Panc1 (cell line): ENCODE data around the gene KLK15. TPM values are rescaled to one million over a fixed set of nuclear protein-coding genes. Genes with fewer than 3 reads are reported as not detected.

Experiments used
- ATAC-seq: fragments of 200-7000 bp; cut with Tn5 transposase; 2 replicates; pipeline ENCODE4 v1.9.1; 2020; ENCODE audit warnings: mild to moderate bottlenecking, moderate library complexity
- BruUV-seq: library from RNA; stranded (reverse); fragments of 400-500 nt; replicated peaks from 2 replicates; lab custom pipeline; 2021; lab: Mats Ljungman, UMichigan
- CTCF ChIA-PET: fragments of 300-600 bp; sonication (Branson Sonifier 250); formaldehyde crosslinking; loops from one replicate; lab custom pipeline; 2022; ENCODE audit warnings: antibody characterized with exemption; lab: Charles Lee
- POLR2A ChIA-PET: fragments of 300-600 bp; sonication (Branson Sonifier 250); formaldehyde crosslinking; loops from one replicate; lab custom pipeline; 2022; ENCODE audit warnings: antibody characterized with exemption; lab: Charles Lee
- DNase-seq: peaks from one replicate; pipeline ENCODE4 v3.0.0-alpha.2; 2010; ENCODE audit warnings: low read depth, low spot score
- H3K27ac ChIP-seq: 2 replicates; pipeline ENCODE4 v1.5.1; 2011; ENCODE audit warnings: mild to moderate bottlenecking, low read length, inconsistent platforms
- H3K27me3 ChIP-seq: fragments of 200-500 bp; sonication (Bioruptor generic); 2 replicates; pipeline ENCODE4 v1.6.0; 2014; ENCODE audit warnings: low read length, inconsistent platforms; ENCODE audit not compliant: control insufficient read depth, insufficient read depth
- H3K36me3 ChIP-seq: fragments of 200-500 bp; sonication (Bioruptor generic); 2 replicates; pipeline ENCODE4 v1.5.1; 2014; ENCODE audit warnings: inconsistent platforms, mild to moderate bottlenecking, low read length, moderate library complexity; ENCODE audit not compliant: control insufficient read depth, insufficient read depth
- H3K4me1 ChIP-seq: 2 replicates; pipeline ENCODE4 v1.5.1; 2011; ENCODE audit warnings: inconsistent platforms, mild to moderate bottlenecking, low read length, moderate library complexity; ENCODE audit not compliant: control insufficient read depth, insufficient read depth
- H3K4me3 ChIP-seq, 2 experiments: 2 replicates each; pipeline ENCODE4 v1.5.1; 2011 to 2012; ENCODE audit warnings: low read depth in 2 of 2, low read length in 2 of 2, mild to moderate bottlenecking in 2 of 2, inconsistent platforms in 1 of 2, moderate library complexity in 1 of 2
- H3K9me3 ChIP-seq: fragments of 200-500 bp; sonication (Bioruptor generic); 2 replicates; pipeline ENCODE4 v1.5.1; 2014; ENCODE audit warnings: low read depth, mild to moderate bottlenecking, inconsistent platforms, low read length, moderate library complexity; ENCODE audit not compliant: control insufficient read depth, insufficient read depth
- POLR2AphosphoS5 ChIP-seq: IDR thresholded peaks from 2 replicates; pipeline ENCODE4 v1.6.1; 2012; ENCODE audit warnings: mild to moderate bottlenecking, low read depth, low read length, moderate library complexity
- REST ChIP-seq, 2 experiments: IDR thresholded peaks; 2 replicates each; pipeline ENCODE4 v1.6.1; 2011 to 2012; ENCODE audit warnings: low read depth in 2 of 2, control low read depth in 1 of 2, low read length in 1 of 2, mild to moderate bottlenecking in 1 of 2, moderate library complexity in 1 of 2; ENCODE audit not compliant: insufficient read depth in 1 of 2
- SIN3A ChIP-seq: IDR thresholded peaks from 2 replicates; pipeline ENCODE4 v1.6.1; 2012; ENCODE audit warnings: low read depth, mild to moderate bottlenecking, low read length, moderate library complexity, borderline replicate concordance; ENCODE audit not compliant: insufficient read depth
- TCF7L2 ChIP-seq: IDR thresholded peaks from 2 replicates; pipeline ENCODE4 v1.6.1; 2011; ENCODE audit warnings: mild to moderate bottlenecking, low read depth, low read length, inconsistent platforms
- in situ Hi-C: cut with HindIII; loops from 2 replicates; pipeline ENCODE4 v1.10.0; 2016; ENCODE audit warnings: low sequenced_read_pairs, low pct_unique_long_range_greater_than_20kb
- intact Hi-C: fragments of 100-400 bp; cut with micrococcal nuclease; formaldehyde crosslinking; loops from one replicate; pipeline ENCODE4 v1.10.0; 2022; ENCODE audit not compliant: unreplicated experiment
- total RNA-seq: library from RNA; stranded (reverse); gene quantifications from one replicate; pipeline ENCODE4 v1.2.1, GENCODE V29; 2021; ENCODE audit not compliant: unreplicated experiment
- TF ChIP-seq, protein P1 (sequence below): fragments of 450-650 bp; IDR thresholded peaks from 2 replicates; pipeline ENCODE4 v1.5.1; 2017; ENCODE audit warnings: mild to moderate bottlenecking

The KLK15 gene
- total RNA-seq, 1 experiment from 2014 or later: not detected

- POLR2A ChIA-PET: no interaction called here
- Histone ChIP-seq H3K36me3 (no peaks in the 10 kb centered on the region), H3K9me3 (no peaks in the 10 kb centered on the region), H3K4me3 (no peak overlapping the region), H3K27ac (no peak overlapping the region), H3K27me3 (no peaks in the 10 kb centered on the region), H3K4me1 (no peaks in the 10 kb centered on the region)
- CTCF ChIA-PET: interaction anchor here (0.5 kb wide), 1 partner anchor 127 kb away, joined by 3 read pairs; no protein-coding TSS in a partner anchor
- no TSS peak for BruUV-seq
- intact Hi-C loops: no loop called here
- DNase-seq (no peak), ATAC-seq (no peak)
- in situ Hi-C loops: no loop called here
- TF ChIP-seq, protein P1, sequence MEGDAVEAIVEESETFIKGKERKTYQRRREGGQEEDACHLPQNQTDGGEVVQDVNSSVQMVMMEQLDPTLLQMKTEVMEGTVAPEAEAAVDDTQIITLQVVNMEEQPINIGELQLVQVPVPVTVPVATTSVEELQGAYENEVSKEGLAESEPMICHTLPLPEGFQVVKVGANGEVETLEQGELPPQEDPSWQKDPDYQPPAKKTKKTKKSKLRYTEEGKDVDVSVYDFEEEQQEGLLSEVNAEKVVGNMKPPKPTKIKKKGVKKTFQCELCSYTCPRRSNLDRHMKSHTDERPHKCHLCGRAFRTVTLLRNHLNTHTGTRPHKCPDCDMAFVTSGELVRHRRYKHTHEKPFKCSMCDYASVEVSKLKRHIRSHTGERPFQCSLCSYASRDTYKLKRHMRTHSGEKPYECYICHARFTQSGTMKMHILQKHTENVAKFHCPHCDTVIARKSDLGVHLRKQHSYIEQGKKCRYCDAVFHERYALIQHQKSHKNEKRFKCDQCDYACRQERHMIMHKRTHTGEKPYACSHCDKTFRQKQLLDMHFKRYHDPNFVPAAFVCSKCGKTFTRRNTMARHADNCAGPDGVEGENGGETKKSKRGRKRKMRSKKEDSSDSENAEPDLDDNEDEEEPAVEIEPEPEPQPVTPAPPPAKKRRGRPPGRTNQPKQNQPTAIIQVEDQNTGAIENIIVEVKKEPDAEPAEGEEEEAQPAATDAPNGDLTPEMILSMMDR: no peak
- TF ChIP-seq POLR2AphosphoS5: no peak
- TF ChIP-seq TCF7L2: no peak
- no peak for TF ChIP-seq SIN3A
- no peak for TF ChIP-seq REST (IDR thresholded peaks at IDR 0.05; ENCODE audit: insufficient read depth in 1 of 2, low read depth in 2 of 2, low read length in 1 of 2)
Measured at GRCh38 chr19:50790922-50791467, 42.4 kb downstream of the KLK15 start.

DNA sequence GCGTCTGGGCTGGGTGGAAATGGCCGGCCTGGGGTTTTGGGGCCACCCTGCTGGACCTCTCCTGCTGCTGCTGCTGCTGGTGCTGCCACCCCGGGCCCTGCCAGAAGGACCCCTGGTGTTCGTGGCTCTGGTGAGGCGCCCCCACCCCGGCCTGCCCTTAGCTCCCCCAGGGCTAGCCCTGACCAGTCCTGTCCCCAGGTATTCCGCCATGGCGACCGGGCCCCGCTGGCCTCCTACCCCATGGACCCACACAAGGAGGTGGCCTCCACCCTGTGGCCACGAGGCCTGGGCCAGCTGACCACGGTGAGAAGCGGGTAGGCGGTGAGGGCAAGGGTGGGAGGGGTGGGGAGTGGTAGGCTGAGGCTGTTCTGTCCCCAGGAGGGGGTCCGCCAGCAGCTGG is 43.0 kb downstream of the KLK15 start, which contains the start of gene ACP4:
TSS of gene ACP4 (plus strand) at position 20 of the 400 bp plus-strand sequence. CDS start at position 20, 0 bp downstream.
- in situ Hi-C loops (no loop called here), intact Hi-C loops (no loop called here)
- H3K27ac ChIP-seq: no peak within 1 kb of the TSS
- no peaks in the 10 kb centered on the region for H3K9me3 ChIP-seq
- H3K36me3 ChIP-seq: no peaks in the 10 kb centered on the region
- no peaks in the 10 kb centered on the region for H3K27me3 ChIP-seq
- BruUV-seq: no TSS peak
- ATAC-seq (no peak), DNase-seq (no peak)
- no peak for TF ChIP-seq POLR2AphosphoS5
- ChIA-PET CTCF (no interaction called here), POLR2A (no interaction called here)
- H3K4me1 ChIP-seq: no peaks in the 10 kb centered on the region
- H3K4me3 ChIP-seq: no peak within 1 kb of the TSS

GRCh38 chr19:50785329-50785728 is 48.0 kb downstream of the KLK15 start:
- no peak for DNase-seq
- no peaks in the 10 kb centered on the region for H3K36me3 ChIP-seq
- no peak overlapping the region for H3K4me3 ChIP-seq
- H3K4me1 ChIP-seq: no peaks in the 10 kb centered on the region
- BruUV-seq: no TSS peak
- POLR2A ChIA-PET: no interaction called here
- in situ Hi-C loops (no loop called here), intact Hi-C loops (no loop called here)
- TF ChIP-seq REST (IDR thresholded peaks at IDR 0.05; ENCODE audit: insufficient read depth in 1 of 2, low read depth in 2 of 2, low read length in 1 of 2) (no peak), TCF7L2 (no peak), SIN3A (no peak), POLR2AphosphoS5 (no peak)
- TF ChIP-seq, protein P1: no peak
- no peaks in the 10 kb centered on the region for H3K9me3 ChIP-seq
- H3K27me3 ChIP-seq: no peaks in the 10 kb centered on the region
- ATAC-seq: no peak
- H3K27ac ChIP-seq: no peak overlapping the region
- CTCF ChIA-PET: interaction anchor here (0.5 kb wide), 1 partner anchor 512 kb away, joined by 3 read pairs; no protein-coding TSS in a partner anchor
